K562 (cell line): ENCODE results near the gene TEP1. TPM values are rescaled to one million over a fixed set of nuclear protein-coding genes. Genes with fewer than 3 reads are reported as not detected.

ENCODE experiments used
- ATAC-seq: fragments of 200-7000 bp; cut with Tn5 transposase; 3 replicates; pipeline ENCODE4 v1.9.1; 2020; ENCODE audit warnings: moderate library complexity
- BruUV-seq: library from RNA; stranded (reverse); fragments of 400-500 nt; replicated peaks from 2 replicates; lab custom pipeline; 2021; lab: Mats Ljungman, UMichigan
- CTCF ChIA-PET: fragments of 300-600 bp; formaldehyde crosslinking; extraction: SDS; loops from one replicate; lab custom pipeline; 2021; ENCODE audit warnings: low intra/inter-chr PET ratio; lab: Yijun Ruan, JAX
- POLR2A ChIA-PET: fragments of 300-600, 350-650 bp; sonication (Branson Sonifier 250); formaldehyde crosslinking; extraction: SDS; loops from one replicate; lab custom pipeline; 2021; ENCODE audit warnings: antibody characterized with exemption, inconsistent platforms; lab: Yijun Ruan, JAX
- DNase-seq, 4 experiments: peaks; one replicate each; pipeline versions ENCODE4 v3.0.0 to v3.0.0-alpha.2; 2011 to 2018; ENCODE audit warnings: low spot score in 3 of 4, mixed read lengths in 3 of 4; ENCODE audit errors: extremely low read depth in 1 of 4
- FAIRE-seq: peaks from 2 replicates; lab custom pipeline; 2011; peaks lifted over from hg19 to GRCh38; lab: Jason Lieb, UNC
- H2AFZ ChIP-seq: 2 replicates; pipeline ENCODE4 v1.6.0; 2011; ENCODE audit warnings: low read depth, low read length, control low read depth, inconsistent platforms
- H3K27ac ChIP-seq: fragments of 200-600 bp; 3 replicates; pipeline ENCODE4 v1.8.0; 2011; ENCODE audit warnings: low read depth, mild to moderate bottlenecking, control low read depth, inconsistent platforms, low read length, moderate library complexity, mixed read lengths; ENCODE audit errors: extremely low read depth
- H3K27me3 ChIP-seq, 2 experiments: fragments of 300-600 bp in 1 of 2; 2 replicates in 1 of 2; 3 replicates in 1 of 2; pipeline versions ENCODE4 v1.6.0 to v1.8.0; 2011; ENCODE audit warnings: inconsistent platforms in 2 of 2, low read length in 2 of 2, mild to moderate bottlenecking in 1 of 2, mixed read lengths in 1 of 2, moderate library complexity in 1 of 2; ENCODE audit not compliant: control insufficient read depth in 2 of 2, insufficient read depth in 2 of 2
- H3K36me3 ChIP-seq: fragments of 300-600 bp; 3 replicates; pipeline ENCODE4 v1.8.0; 2011; ENCODE audit warnings: mild to moderate bottlenecking, low read length, inconsistent platforms; ENCODE audit not compliant: control insufficient read depth, insufficient read depth
- H3K4me1 ChIP-seq, 2 experiments: fragments of 200-600 bp in 1 of 2; replicated peaks in 1 of 2; 2 replicates in 1 of 2; 3 replicates in 1 of 2; pipeline versions ENCODE4 v1.5.1 to v1.8.0; 2011; ENCODE audit warnings: inconsistent platforms in 2 of 2, low read length in 2 of 2, mild to moderate bottlenecking in 1 of 2, mixed read lengths in 1 of 2, moderate library complexity in 1 of 2; ENCODE audit not compliant: control insufficient read depth in 2 of 2, insufficient read depth in 2 of 2
- H3K4me2 ChIP-seq: 2 replicates; pipeline ENCODE4 v1.6.1; 2011; ENCODE audit warnings: low read length, control low read depth, inconsistent platforms, mixed read lengths; ENCODE audit not compliant: insufficient read depth
- H3K4me3 ChIP-seq: fragments of 200-600 bp; sonication (generic), shearing (Covaris generic); 2 replicates; pipeline ENCODE4 v1.5.1; 2016; ENCODE audit warnings: control low read depth, inconsistent platforms
- H3K79me2 ChIP-seq: fragments of 200-600 bp; 3 replicates; pipeline ENCODE4 v1.8.0; 2011; ENCODE audit warnings: low read length, inconsistent platforms; ENCODE audit not compliant: control insufficient read depth, insufficient read depth
- H3K9ac ChIP-seq, 2 experiments: 2 replicates each; pipeline versions ENCODE4 v1.6.0 to v1.6.1; 2011; ENCODE audit warnings: low read depth in 2 of 2, low read length in 2 of 2, control low read depth in 1 of 2, inconsistent platforms in 1 of 2, mild to moderate bottlenecking in 1 of 2, mixed read lengths in 1 of 2; ENCODE audit not compliant: insufficient read depth in 1 of 2
- H3K9me1 ChIP-seq: one replicate; pipeline ENCODE4 v1.6.0; 2011; ENCODE audit warnings: inconsistent platforms, mild to moderate bottlenecking, low read length, moderate library complexity; ENCODE audit not compliant: control insufficient read depth, insufficient read depth
- H3K9me3 ChIP-seq: replicated peaks from 2 replicates; pipeline ENCODE4 v1.5.1; 2011; ENCODE audit warnings: low read depth, low read length, inconsistent platforms; ENCODE audit not compliant: control insufficient read depth, insufficient read depth
- H4K20me1 ChIP-seq: replicated peaks from 2 replicates; pipeline ENCODE4 v1.6.1; 2011; ENCODE audit warnings: low read length, inconsistent platforms, mixed read lengths; ENCODE audit not compliant: control insufficient read depth, insufficient read depth
- HDAC8 ChIP-seq: fragments of 450-650 bp; IDR thresholded peaks from 2 replicates; pipeline ENCODE4 v1.6.1; 2016; ENCODE audit warnings: mild to moderate bottlenecking, missing genetic modification characterization, moderate library complexity, missing compliant biosample characterization
- MBD2 ChIP-seq: sonication (generic); IDR thresholded peaks from 2 replicates; pipeline ENCODE4 v1.6.1; 2016; ENCODE audit warnings: low read depth, borderline replicate concordance
- NCOR1 ChIP-seq: fragments of 450-650 bp; IDR thresholded peaks from 2 replicates; pipeline ENCODE4 v1.6.1; 2016; ENCODE audit warnings: mild to moderate bottlenecking, moderate library complexity
- SUPT5H ChIP-seq: fragments of 450-650 bp; IDR thresholded peaks from 2 replicates; pipeline ENCODE4 v1.6.1; 2016
- WGBS: fragments of 100-300 bp; shearing (Covaris generic); methylation state at CpG from one replicate; pipeline ENCODE4 v1.1.6; 2016; ENCODE audit warnings: low coverage, mixed read lengths; ENCODE audit not compliant: insufficient coverage; ENCODE audit errors: missing lambda C conversion rate; 5-methylcytosine and 5-hydroxymethylcytosine counted together
- in situ Hi-C: fragments of 300-500 bp; cut with MboI; formaldehyde crosslinking; loops from 4 replicates; pipeline ENCODE4 v1.15.0; 2018; ENCODE audit warnings: inconsistent platforms, mixed read lengths
- intact Hi-C: fragments of 100-400 bp; cut with micrococcal nuclease; formaldehyde crosslinking; loops from 2 replicates; pipeline ENCODE4 v1.14.2; 2022
- polyA plus RNA-seq, 8 experiments: library from polyadenylated mRNA; depleted of rRNA in 4 of 8; stranded (reverse) in 5 of 8; unstranded in 3 of 8; fragments of >200 nt; fragmentation: Nextera tagmentation in 2 of 8; fragmentation: Illumina TruSeq in 1 of 8; extraction: Ambion mirVana in 2 of 8; extraction: Trizol in 1 of 8; gene quantifications; 2 replicates each; pipeline versions ENCODE4 v1.2.1 to v1.2.3, GENCODE V29; 2011 to 2014; ENCODE audit warnings: inconsistent platforms in 1 of 8, missing spikeins in 1 of 8
- total RNA-seq, 7 experiments: library from RNA; depleted of rRNA in 6 of 7; stranded (reverse); fragments of >200 nt in 6 of 7; fragmentation: Illumina TruSeq in 2 of 7; extraction: Trizol in 2 of 7; gene quantifications; 2 replicates each; pipeline versions ENCODE4 v1.2.1 to v1.2.3, GENCODE V29; 2011 to 2021; ENCODE audit warnings: low replicate concordance in 1 of 7
- TF ChIP-seq, protein P1 (sequence below): IDR thresholded peaks from 2 replicates; pipeline ENCODE4 v1.6.1; 2011; ENCODE audit warnings: borderline replicate concordance, low read depth, mild to moderate bottlenecking, moderate library complexity, low read length; ENCODE audit not compliant: insufficient read depth, poor library complexity, severe bottlenecking
- TF ChIP-seq, protein P2 (sequence below): sonication (generic); formaldehyde crosslinking; IDR thresholded peaks from 2 replicates; pipeline ENCODE4 v1.8.0; 2023; ENCODE audit warnings: mild to moderate bottlenecking, missing genetic modification reagents

TEP1 gene
- total and polyA plus RNA-seq, 9 of the 15 experiments (the other 6 are each of a cell fraction or from before 2014, with no cell fraction given), result 1.0 to 12.2 (median 7.1) TPM

DNA sequence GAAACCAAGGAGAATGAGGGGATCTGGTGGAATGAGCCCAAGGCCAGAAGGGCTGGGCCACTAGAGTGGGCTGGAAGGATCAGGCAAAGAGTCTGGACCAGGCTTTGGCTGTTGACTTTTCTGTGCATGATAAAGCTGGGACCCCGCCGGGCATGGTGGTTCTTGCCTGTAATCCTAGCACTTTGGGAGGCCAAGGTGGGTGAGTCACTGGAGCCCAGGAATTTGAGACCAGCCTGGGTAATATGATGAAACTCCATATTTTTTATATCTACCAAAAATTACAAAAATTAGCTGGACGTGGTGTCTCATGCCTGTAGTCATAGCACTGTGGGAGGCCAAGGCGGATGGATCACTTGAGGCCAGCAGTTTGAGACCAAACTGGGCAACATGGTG, 23.1 kb upstream of the TEP1 start:
- WGBS, result 25% methylated on average over 2 of the region's 4 CpGs
- H3K79me2 ChIP-seq, result no peaks in the 10 kb centered on the region
- no peaks in the 10 kb centered on the region for H3K27me3 ChIP-seq
- in situ Hi-C loops, result no loop called here
- no peaks in the 10 kb centered on the region for H3K36me3 ChIP-seq
- no TSS peak for BruUV-seq
- intact Hi-C loops, result no loop called here
- H4K20me1 ChIP-seq, result no peaks in the 10 kb centered on the region
- no peak for TF ChIP-seq HDAC8 (tag)
- no peak for TF ChIP-seq NCOR1
- no peak for TF ChIP-seq MBD2
- TF ChIP-seq SUPT5H, result no peak
- TF ChIP-seq, protein P1, sequence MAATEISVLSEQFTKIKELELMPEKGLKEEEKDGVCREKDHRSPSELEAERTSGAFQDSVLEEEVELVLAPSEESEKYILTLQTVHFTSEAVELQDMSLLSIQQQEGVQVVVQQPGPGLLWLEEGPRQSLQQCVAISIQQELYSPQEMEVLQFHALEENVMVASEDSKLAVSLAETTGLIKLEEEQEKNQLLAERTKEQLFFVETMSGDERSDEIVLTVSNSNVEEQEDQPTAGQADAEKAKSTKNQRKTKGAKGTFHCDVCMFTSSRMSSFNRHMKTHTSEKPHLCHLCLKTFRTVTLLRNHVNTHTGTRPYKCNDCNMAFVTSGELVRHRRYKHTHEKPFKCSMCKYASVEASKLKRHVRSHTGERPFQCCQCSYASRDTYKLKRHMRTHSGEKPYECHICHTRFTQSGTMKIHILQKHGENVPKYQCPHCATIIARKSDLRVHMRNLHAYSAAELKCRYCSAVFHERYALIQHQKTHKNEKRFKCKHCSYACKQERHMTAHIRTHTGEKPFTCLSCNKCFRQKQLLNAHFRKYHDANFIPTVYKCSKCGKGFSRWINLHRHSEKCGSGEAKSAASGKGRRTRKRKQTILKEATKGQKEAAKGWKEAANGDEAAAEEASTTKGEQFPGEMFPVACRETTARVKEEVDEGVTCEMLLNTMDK, result no peak
- TF ChIP-seq, protein P2, sequence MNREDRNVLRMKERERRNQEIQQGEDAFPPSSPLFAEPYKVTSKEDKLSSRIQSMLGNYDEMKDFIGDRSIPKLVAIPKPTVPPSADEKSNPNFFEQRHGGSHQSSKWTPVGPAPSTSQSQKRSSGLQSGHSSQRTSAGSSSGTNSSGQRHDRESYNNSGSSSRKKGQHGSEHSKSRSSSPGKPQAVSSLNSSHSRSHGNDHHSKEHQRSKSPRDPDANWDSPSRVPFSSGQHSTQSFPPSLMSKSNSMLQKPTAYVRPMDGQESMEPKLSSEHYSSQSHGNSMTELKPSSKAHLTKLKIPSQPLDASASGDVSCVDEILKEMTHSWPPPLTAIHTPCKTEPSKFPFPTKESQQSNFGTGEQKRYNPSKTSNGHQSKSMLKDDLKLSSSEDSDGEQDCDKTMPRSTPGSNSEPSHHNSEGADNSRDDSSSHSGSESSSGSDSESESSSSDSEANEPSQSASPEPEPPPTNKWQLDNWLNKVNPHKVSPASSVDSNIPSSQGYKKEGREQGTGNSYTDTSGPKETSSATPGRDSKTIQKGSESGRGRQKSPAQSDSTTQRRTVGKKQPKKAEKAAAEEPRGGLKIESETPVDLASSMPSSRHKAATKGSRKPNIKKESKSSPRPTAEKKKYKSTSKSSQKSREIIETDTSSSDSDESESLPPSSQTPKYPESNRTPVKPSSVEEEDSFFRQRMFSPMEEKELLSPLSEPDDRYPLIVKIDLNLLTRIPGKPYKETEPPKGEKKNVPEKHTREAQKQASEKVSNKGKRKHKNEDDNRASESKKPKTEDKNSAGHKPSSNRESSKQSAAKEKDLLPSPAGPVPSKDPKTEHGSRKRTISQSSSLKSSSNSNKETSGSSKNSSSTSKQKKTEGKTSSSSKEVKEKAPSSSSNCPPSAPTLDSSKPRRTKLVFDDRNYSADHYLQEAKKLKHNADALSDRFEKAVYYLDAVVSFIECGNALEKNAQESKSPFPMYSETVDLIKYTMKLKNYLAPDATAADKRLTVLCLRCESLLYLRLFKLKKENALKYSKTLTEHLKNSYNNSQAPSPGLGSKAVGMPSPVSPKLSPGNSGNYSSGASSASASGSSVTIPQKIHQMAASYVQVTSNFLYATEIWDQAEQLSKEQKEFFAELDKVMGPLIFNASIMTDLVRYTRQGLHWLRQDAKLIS (CRISPR knock-in tag), result no peak
- POLR2A ChIA-PET, result interaction anchor here (0.8 kb wide), 1 partner anchor 9 kb away, joined by 5 read pairs; no protein-coding TSS in a partner anchor
- FAIRE-seq, result no peak
- CTCF ChIA-PET, result no interaction called here
- H3K9me3 ChIP-seq, result no peaks in the 10 kb centered on the region
- DNase-seq, result no peak
- no peak overlapping the region for H2AFZ ChIP-seq
- H3K27ac ChIP-seq, result no peak overlapping the region
- H3K4me1 ChIP-seq, result peaks cover 3 to 7% of the 10 kb centered on the region in 2 experiments; a peak in 4 of 5 replicates
- H3K4me3 ChIP-seq, result no peak overlapping the region
- ATAC-seq, result no peak
- no peak overlapping the region for H3K4me2 ChIP-seq
- no peak overlapping the region for H3K9ac ChIP-seq
- no peaks in the 10 kb centered on the region for H3K9me1 ChIP-seq
